ENCODE measurements around the gene NEURL3.

Gene NEURL3

GRCh38 chr2:96539215-96539920 lies 34.2 kb upstream of the NEURL3 start:
- DNase-seq, result no peak

GRCh38 chr2:96538487-96539214 lies 33.5 kb upstream of the NEURL3 start:
- peak; percentile 90 for DNase-seq

- peak; percentile 57 for DNase-seq
These were observed 32.8 kb upstream of the NEURL3 start for GRCh38 chr2:96537734-96538486.

DNA sequence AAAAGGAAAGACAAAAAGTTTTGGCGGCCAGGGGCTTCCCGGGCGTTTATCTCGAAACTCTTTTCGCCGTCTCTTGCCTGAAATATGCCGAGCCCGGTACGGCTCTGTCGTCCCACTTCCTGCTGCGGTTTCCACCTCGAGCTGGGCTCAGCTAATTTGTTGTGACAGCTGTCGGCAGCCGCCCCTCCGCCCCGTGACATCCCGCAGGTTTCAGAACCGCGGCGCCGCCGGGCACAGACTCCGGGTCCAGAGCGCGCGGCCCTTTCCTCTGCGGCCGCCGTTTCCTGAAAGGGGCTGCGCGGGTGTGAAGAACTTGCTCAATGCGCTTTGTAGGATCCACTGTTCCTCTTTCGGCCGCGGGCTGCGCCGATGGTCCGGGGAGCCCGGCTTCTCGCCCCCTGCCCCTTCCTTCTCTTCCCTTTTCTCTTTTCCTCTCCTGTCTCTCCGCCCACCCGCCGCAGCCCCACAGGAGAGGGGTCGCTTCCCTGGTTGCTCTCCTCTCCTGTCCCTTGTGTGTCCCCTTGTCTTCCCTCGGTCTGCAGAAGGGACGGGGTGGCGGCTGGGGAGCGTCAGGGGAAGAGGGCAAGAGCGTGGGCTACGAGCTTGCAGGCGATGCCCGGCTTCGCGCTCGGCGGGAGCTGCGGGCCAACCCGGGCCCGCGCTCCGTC lies 32.0 kb upstream of the NEURL3 start:
- DNase-seq, result peak; percentile 86

- peak; percentile 91 for DNase-seq
These were observed 31.4 kb upstream of the NEURL3 start, which contains the start of gene ARID5A for GRCh38 chr2:96536445-96537065. Gene ARID5A, plus strand, starts transcription at chr2:96536752. Its CDS starts 75 bp downstream, at chr2:96536827.

GRCh38 chr2:96535331-96535730 lies 30.2 kb upstream of the NEURL3 start:
- DNase-seq, result no peak

GRCh38 chr2:96534701-96535181 lies 29.6 kb upstream of the NEURL3 start:
- no peak for DNase-seq

GRCh38 chr2:96534141-96534540 lies 29.0 kb upstream of the NEURL3 start:
- no peak for DNase-seq

DNA sequence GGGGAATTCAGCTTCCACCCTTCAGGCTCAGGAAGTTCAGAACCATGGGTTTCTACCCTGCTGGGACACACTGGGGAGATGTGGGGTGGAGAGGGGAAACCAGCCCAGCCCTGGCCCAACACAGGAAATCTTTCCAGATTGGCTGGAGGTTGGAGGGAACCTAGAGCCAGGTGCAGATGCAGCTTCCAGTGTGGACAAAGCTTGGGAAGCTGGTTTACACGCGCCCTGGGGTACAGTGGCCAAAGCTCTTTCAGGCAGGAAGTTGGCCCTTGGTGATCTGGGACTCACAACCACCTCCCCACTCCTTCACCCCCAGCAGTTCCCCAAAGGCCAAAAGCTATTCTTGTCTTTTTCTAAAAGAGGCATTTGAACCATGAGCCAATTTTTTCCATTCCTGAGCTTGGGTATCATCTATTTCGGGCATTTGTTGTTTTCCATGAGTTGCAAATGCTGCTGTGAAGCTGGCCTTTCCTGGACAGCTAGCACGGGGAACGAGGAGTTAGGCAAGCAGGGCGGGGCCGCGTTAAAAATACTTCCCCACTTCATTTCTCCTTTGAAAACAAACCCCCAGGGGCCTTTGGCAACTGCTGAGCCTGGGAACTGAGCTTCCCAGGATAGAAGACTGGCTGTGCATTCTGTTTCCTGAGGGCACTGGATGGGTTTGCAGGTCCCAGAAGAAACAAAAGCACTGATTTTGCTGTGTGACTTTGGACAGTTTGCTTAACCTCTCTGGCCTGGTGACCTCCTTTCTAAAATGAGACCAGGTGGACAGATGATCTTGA lies 28.3 kb upstream of the NEURL3 start:
- DNase-seq, result no peak

GRCh38 chr2:96532641-96533291 lies 27.6 kb upstream of the NEURL3 start:
- no peak for DNase-seq

DNA sequence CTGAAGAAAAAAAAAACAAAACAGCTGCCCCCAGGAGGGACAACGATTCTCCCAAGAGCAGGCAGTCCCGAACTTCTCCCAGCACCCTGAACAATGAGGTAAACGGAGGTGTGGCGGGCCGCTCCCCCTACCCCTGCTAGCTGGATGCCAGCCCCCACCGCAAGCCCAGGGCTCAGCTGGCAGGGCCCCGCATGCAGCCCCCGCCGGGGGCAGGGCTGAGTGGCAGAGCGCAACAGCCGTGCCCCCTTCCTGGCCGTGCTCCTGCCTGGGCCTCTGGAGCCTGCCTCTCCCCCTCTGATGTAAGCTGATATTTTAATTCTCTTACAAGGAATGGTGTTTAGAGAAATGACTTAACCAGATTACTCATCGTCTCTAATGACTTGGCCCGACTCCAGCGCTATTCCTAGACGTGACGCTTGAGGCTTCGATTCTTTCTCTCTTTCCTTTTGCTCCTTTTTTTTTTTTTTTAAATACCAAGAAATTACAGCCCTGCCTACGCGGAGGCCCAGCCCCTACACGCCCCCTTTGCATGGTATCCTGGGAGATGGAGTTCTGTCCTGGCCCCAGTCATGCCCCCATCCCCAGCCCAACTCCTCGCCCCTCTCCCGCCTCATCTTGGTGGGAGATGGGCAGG lies 26.8 kb upstream of the NEURL3 start:
- DNase-seq, result peak; percentile 83

DNA sequence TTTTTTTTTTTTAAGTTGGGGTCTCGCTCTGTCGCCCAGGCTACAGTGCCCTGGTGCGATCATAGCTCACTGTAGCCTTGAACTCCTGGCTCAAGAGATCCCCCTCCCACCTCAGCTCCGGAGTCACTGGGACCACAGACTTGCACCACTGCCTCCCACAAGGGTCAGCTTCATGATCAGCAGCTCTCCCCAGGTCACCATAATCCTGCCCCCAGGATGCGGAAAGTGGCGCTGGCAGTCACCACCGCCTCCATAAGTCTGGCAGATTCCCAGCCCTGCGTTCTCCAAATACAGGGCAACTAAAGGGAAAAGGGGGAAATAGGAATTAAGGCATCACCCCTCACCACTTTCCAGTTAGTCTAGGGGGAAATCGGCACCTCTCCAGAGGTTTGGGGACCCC lies 26.2 kb upstream of the NEURL3 start:
- no peak for DNase-seq

GRCh38 chr2:96530474-96531357 lies 25.6 kb upstream of the NEURL3 start:
- no peak for DNase-seq

DNA sequence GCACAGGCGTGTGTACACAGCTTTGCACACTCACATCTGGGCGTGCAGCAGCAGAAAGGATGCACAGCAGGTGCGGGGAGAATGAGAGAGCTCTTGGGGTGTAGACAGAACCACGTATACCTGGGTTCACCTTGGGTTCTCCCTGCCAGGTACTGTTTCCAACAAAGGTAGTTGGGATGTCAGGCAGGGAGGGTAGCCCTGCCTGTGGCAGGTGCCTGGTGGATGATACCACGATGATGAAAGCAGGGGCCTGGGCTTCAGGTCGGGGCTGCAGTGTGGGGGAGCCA lies 24.9 kb upstream of the NEURL3 start:
- DNase-seq, result no peak

- DNase-seq, result no peak
These were observed 24.4 kb upstream of the NEURL3 start for GRCh38 chr2:96529376-96530143.

DNA sequence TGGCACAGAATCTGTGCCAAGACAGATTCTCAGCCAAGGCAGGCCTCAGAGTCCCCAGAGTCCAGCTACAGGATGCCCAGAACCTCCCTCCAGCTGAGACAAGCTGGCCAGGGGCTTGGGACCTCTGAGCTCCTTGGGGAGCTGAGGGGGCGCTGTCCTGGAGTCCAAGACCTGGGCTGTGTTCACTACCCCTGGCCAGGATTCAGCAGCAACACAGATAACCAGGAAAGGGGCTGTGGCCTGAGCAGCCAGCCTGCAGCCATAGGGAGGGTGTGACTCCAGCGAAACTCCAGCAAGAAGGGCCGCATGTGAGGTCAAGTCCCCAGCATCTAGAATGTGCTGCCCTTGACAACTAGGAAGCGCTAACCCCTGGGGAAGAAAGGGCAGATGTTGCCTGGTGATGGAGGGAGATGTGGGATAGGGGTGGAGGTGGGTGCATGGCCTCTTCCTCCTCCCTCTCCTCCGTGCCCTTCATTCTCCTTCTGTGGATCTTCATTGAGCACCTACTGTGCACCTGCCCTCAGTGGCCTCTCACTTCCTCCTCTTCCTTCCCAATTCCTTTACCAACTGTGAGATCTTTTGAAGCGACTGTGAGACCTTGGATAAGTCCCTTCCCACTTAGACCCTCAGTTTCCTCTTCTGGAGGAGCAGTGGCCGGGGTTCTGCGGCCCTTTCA lies 23.7 kb upstream of the NEURL3 start:
- no peak for DNase-seq

DNA sequence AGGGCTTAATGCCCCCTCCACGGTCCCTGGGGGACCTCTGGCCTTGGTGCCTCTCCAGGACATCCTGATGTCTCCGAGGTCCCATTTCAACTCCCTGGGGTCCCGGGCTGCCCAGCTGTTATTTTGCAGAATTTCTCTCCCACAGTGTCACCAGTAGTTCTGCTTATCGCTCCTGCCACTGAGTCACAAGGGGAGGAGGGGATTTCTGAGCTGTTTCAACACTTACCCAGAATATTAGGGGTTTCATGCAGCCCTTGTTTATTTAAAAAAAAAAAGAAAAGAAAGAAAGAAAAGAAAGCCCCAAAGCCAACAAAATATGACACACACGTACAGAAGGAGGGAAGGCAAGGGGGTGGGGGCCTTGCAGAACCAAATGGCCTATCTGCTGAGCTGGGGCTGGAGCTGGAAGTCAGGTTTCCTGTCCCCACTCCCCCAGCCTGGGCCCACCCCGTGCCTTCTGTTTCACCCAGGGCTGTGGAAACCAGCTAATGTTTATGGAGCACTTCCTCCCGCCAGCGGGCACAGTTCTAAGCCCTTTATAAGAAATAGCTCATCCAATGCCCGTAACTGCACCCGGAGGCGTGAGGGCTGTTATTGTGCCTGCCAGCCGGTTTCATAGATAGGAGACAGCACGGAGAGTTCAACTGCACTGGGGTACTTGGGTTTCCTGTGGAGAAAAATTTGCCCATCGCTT lies 23.0 kb upstream of the NEURL3 start:
- peak; percentile 36 for DNase-seq
